Stimulated activated CD4-positive, alpha-beta T cell treated with anti-CD3 and anti-CD28 coated beads, Interleukin-1b, Interleukin-23, amount 100 ng/mL, for 4 hours (primary cell): ENCODE measurements around the gene GALNT3.

Experiments used
- DNase-seq, 2 donors: peaks; one replicate each; pipeline ENCODE4 v3.0.0-alpha.2; 2020; ENCODE audit warnings: low read depth in 2 of 2

Gene GALNT3

DNA sequence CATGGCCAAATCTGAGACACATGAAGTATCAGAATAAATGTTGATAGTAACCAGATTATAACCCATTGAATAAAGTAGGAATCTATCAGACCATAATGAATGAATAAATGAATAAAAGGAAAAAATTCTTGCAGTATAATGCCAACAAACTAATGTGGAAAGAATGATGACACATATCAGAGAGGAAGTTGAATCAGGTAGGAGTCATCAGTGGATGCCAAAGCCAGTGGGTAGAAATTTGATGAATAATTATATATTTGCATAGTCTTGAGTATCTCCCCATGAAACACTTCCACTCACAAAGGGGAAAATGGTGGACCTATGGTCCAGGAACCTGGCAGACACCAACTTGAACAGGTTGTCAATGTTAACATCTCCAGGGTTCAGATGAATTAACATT, 68.6 kb downstream of the GALNT3 start:
- DNase-seq, result no peak

GRCh38 chr2:165720511-165720910, 73.5 kb downstream of the GALNT3 start:
- no peak for DNase-seq

DNA sequence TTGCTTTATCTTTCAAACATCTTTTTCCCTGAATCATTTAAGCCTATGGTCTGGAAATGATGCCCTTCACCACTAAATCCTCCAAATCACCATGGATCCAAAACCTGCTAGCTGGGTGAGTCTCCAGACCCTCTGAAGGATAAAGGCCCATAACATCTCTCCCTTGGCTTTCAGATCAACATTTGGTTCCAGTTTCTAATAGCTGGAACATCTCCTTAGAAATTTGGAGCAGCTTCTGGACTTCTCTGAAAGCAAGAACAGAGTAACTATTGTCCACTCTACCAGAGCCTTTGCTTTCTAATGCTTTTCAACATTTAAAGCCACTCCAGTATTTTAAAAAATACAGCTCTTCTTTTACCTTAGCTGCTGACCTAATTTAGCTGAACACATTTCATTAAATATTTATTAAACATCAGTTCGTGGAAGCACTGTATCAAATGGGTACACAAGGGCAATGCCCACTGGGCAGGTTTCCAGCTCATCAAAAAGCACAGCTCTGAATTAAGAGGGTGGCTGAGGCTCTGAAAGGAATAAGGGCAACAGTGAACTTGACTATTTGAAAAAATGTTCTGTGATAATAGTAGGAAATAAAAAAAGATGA, 75.3 kb downstream of the GALNT3 start:
- DNase-seq, result no peak

DNA sequence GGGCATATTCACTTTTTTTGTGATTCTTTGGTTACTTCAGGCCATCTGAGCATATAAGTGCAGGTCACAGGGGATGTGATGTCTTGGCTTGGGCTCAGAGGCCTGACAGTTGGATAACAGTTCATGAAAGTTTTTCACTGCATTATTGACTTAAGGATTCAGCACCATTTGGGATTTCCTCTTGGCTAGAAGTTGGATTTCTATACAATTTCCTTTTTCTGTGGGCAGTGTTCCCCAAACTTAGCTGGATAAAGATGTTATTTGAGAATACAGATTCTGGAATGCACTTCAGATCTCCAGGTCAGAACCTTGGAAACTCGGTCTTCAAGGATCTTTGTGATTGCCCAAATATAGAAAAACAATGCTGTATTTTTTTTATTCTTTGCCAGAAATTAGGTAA, 78.0 kb downstream of the GALNT3 start:
- no peak for DNase-seq

DNA sequence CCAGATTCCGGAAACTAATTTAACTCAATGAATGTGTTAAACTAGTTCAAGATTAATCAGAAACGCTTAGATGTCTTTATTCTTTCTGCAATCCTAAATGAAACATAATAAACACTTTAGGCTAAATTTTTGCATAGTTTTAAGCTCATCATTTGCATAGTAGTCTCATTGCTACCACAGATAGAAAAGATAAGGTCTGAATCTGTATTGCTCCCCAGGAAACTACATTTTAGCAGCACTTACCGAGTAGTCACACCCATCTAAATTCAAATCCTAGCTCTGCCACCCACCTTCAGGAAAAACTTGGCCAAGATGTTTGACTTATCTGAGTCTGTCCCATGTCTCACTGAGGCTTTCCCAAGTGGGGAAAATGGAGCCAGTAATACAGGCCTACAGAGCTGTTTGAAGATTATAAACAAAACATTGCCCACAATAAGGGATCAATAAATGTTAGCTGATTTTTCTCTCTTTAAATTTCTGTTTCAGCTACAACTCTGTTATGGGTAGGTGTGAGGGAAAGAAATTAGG, 87.0 kb downstream of the GALNT3 start:
- DNase-seq, result no peak

DNA sequence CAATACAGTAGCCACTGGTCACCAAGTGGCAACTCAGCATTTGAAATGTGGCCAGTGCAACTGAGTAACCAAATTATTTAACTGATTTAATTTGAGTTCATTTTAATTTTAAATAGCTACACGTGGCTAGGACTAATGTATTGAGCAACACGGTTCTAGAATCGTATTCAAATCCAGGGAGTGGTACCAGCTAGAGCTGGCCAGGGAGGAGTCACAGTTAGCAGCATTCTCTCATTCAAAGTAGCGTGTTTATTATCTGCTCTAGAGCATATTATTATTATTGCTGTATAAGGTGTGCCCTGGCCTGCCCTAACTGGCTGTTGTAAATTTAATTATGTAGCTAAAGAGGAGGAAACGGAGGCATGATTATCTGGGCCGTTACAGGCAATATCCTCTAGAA, 92.9 kb downstream of the GALNT3 start:
- no peak for DNase-seq

DNA sequence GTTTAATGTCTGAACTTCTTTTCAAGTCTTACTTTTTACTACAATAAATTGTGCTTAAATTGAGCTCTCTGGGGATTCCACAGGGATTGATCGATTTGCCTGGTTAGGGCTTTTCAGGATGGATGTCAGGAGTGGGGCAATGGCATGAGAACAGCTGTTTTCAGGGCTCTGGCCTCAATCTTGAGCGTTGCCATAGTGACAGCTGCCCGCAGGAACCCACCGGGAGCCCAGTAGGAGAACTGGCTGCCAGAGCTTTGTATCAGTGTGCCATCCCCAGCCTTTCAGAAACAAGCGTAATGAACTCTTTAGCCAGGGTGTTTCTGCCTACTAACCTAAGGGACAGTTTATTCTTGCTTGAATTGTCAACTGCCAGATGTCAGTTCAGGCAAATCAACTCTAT, 93.5 kb downstream of the GALNT3 start:
- no peak for DNase-seq

DNA sequence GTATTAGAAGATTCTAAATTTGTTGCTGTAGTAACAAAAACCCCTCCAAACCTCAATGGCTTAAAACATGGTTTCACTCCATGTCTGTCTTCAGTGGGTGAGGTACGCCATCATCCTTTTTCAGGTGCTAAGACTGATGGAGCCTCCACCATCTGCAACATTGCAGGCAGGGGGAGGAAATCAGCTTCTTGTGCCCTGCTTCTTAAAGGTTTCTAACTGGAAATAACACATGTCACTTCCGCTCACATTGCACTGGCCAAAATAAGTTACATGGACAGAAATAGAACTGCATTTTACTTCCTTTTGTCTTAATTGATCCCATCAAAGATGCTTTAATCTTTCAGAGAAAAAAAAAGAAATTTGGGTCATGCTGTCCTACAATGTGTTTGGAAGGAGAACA, 94.1 kb downstream of the GALNT3 start:
- DNase-seq, result no peak

DNA sequence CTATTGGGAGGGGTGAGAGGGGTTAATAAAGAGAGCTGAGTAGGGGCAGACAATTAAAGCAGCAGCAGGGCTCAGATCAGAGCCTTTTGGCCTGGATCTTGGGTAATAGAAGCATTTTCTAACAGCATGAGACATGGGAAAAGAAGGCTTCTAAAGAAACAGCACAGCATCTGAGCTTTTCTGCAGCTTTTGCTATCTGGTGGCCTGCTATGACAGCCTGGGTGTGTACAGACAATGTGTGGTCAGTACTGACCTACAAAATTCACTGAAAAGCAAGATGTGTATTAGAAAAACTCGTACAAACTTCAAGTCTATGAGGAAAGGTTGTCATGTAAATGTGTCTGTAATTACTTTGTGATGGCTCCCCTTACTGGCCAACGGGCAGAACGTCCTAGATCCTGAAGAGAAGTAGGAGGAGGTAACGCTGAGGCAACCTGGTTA, 95.6 kb downstream of the GALNT3 start:
- DNase-seq, result no peak

DNA sequence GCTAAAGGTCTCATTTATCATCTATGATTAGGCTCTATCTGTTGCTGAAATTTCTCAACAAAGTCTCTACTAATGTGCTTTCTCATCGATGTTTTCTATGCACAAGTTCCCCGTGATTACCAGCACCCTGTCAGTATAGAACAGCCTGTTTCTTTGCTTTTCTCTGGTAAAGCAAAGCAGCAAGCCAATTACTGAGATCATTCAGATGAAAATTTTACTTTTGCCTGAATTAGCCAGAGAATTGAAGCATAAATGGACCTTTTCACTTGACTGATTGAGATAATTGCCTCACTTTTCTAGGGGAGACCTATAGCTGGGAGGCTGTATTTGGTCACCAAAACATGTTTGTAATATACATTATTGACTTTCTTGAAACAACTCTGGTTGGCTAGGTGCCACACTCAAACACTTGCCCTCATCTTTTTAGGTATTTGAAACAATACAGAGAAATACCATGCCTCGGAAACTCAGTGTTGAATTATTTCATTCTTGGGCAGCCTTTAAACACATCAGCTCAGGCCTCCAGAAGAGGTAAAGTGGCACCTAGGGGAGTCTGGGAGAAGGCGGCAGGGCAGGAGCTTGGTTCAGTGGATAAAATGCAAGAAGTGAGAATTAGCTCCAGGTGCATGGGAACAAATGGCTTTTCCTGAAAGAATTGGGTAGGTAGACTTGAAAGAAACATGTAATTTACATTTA, 96.2 kb downstream of the GALNT3 start:
- DNase-seq, result no peak
